NCI-H1105 treated with DMSO at 0.1 percent for 48 hours (cell line): ENCODE measurements around the gene SIAH2.

Source experiments
- DNase-seq: peaks from one replicate; lab custom pipeline; 2025; lab: John Stamatoyannopoulos, UW

SIAH2 gene

GRCh38 chr3:150748684-150749047 is 14.3 kb downstream of the SIAH2 start:
- DNase-seq: no peak

- no peak for DNase-seq
These were observed 14.9 kb downstream of the SIAH2 start for GRCh38 chr3:150747886-150748683.

GRCh38 chr3:150746791-150747590 is 16.0 kb downstream of the SIAH2 start:
- DNase-seq: no peak

- DNase-seq: no peak
These were observed 17.1 kb downstream of the SIAH2 start for GRCh38 chr3:150745832-150746231.

GRCh38 chr3:150744919-150745211 is 18.1 kb downstream of the SIAH2 start:
- DNase-seq: no peak

GRCh38 chr3:150744041-150744918 is 18.7 kb downstream of the SIAH2 start:
- DNase-seq: no peak

GRCh38 chr3:150743508-150743907 is 19.5 kb downstream of the SIAH2 start:
- no peak for DNase-seq

GRCh38 chr3:150742679-150743078 is 20.3 kb downstream of the SIAH2 start:
- DNase-seq: no peak

GRCh38 chr3:150742141-150742523 is 20.8 kb downstream of the SIAH2 start:
- DNase-seq: no peak

- DNase-seq: peak; percentile 21
These were observed 21.4 kb downstream of the SIAH2 start for GRCh38 chr3:150741497-150742140.

GRCh38 chr3:150740733-150741496 is 22.1 kb downstream of the SIAH2 start:
- no peak for DNase-seq

- DNase-seq: no peak
These were observed 22.9 kb downstream of the SIAH2 start for GRCh38 chr3:150739877-150740645.

- DNase-seq: no peak
These were observed 23.6 kb downstream of the SIAH2 start for GRCh38 chr3:150739200-150739863.

GRCh38 chr3:150738688-150739087 is 24.3 kb downstream of the SIAH2 start:
- peak; percentile 10 for DNase-seq

GRCh38 chr3:150737874-150738679 is 24.9 kb downstream of the SIAH2 start:
- no peak for DNase-seq

- no peak for DNase-seq
These were observed 25.8 kb downstream of the SIAH2 start for GRCh38 chr3:150736903-150737832.

GRCh38 chr3:150736316-150736719 is 26.7 kb downstream of the SIAH2 start:
- DNase-seq: no peak

- DNase-seq: no peak
These were observed 28.2 kb downstream of the SIAH2 start for GRCh38 chr3:150734795-150735119.
